ENCODE data around the gene DNAJB4.
"Not testable (repeated sequence)": the region's sequence is repeated elsewhere in the genome, so short reads cannot be mapped to it uniquely, and the experiment has no call there.

Gene DNAJB4

GRCh38 chr1:77978969-77979876 lies 25.5 kb upstream of the DNAJB4 start, which contains the start of gene FUBP1:
Gene FUBP1 (minus strand): TSS chr1:77979072. CDS start chr1:77979004, 68 bp downstream.
- DNase-seq (ENCODE audit: low read depth): peak; percentile 98
- peak; percentile 62 for TF ChIP-seq CTCF (conservative IDR thresholded peaks at IDR 0.05; ENCODE audit: low read depth, low read length)
- peak within 1 kb of the TSS; percentile 99 for H3K4me3 ChIP-seq (ENCODE audit: low read length)

- DNase-seq (ENCODE audit: low read depth); H3K4me3 ChIP-seq (ENCODE audit: low read length): not testable (repeated sequence)
Measured at GRCh38 chr1:77983352-77983996, 21.3 kb upstream of the DNAJB4 start.

GRCh38 chr1:77983997-77984355 lies 20.8 kb upstream of the DNAJB4 start:
- no peak overlapping the region for H3K4me3 ChIP-seq (ENCODE audit: low read length)
- no peak for DNase-seq (ENCODE audit: low read depth)
- TF ChIP-seq CTCF (conservative IDR thresholded peaks at IDR 0.05; ENCODE audit: low read depth, low read length): no peak

- TF ChIP-seq CTCF (conservative IDR thresholded peaks at IDR 0.05; ENCODE audit: low read depth, low read length): no peak
- DNase-seq (ENCODE audit: low read depth): no peak
- no peak overlapping the region for H3K4me3 ChIP-seq (ENCODE audit: low read length)
Measured at GRCh38 chr1:77984629-77985028, 20.1 kb upstream of the DNAJB4 start.

GRCh38 chr1:77986810-77987209 lies 17.9 kb upstream of the DNAJB4 start:
- no peak overlapping the region for H3K4me3 ChIP-seq (ENCODE audit: low read length)
- no peak for TF ChIP-seq CTCF (conservative IDR thresholded peaks at IDR 0.05; ENCODE audit: low read depth, low read length)
- DNase-seq (ENCODE audit: low read depth): no peak

GRCh38 chr1:77987919-77988318 lies 16.8 kb upstream of the DNAJB4 start:
- TF ChIP-seq CTCF (conservative IDR thresholded peaks at IDR 0.05; ENCODE audit: low read depth, low read length): no peak

GRCh38 chr1:77989744-77990143 lies 15.0 kb upstream of the DNAJB4 start:
- no peak overlapping the region for H3K4me3 ChIP-seq (ENCODE audit: low read length)
- no peak for DNase-seq (ENCODE audit: low read depth)
- no peak for TF ChIP-seq CTCF (conservative IDR thresholded peaks at IDR 0.05; ENCODE audit: low read depth, low read length)

More at GRCh38 chr1:77987919-77988318, 16.8 kb upstream of the DNAJB4 start:
- no peak overlapping the region for H3K4me3 ChIP-seq (ENCODE audit: low read length)
- DNase-seq (ENCODE audit: low read depth): no peak

Data from retinal pigment epithelial cell (primary cell).